GM21447 (cell line): ENCODE results near the gene BET1.

Experiments used
- ATAC-seq: cut with Tn5 transposase; IDR thresholded peaks from one replicate; pipeline ENCODE4 v1.9.1; 2021; ENCODE audit not compliant: unreplicated experiment

Gene BET1

GRCh38 chr7:93958651-93959050, 45.5 kb downstream of the BET1 start:
- no peak for ATAC-seq

- no peak for ATAC-seq
Observed at GRCh38 chr7:93958216-93958615, 45.9 kb downstream of the BET1 start.

GRCh38 chr7:93957767-93958166, 46.4 kb downstream of the BET1 start:
- peak; percentile 59 for ATAC-seq

- ATAC-seq = peak; percentile 87
Observed at GRCh38 chr7:93955304-93955703, 48.9 kb downstream of the BET1 start.

- ATAC-seq = no peak
Observed at GRCh38 chr7:93949423-93949822, 54.7 kb downstream of the BET1 start.

GRCh38 chr7:93948873-93949272, 55.3 kb downstream of the BET1 start:
- ATAC-seq = no peak

- no peak for ATAC-seq
Observed at GRCh38 chr7:93948106-93948505, 56.0 kb downstream of the BET1 start.

GRCh38 chr7:93945756-93946535, 58.2 kb downstream of the BET1 start:
- ATAC-seq = no peak

GRCh38 chr7:93945083-93945482, 59.1 kb downstream of the BET1 start:
- no peak for ATAC-seq

GRCh38 chr7:93944673-93945072, 59.5 kb downstream of the BET1 start:
- ATAC-seq = no peak

- ATAC-seq = no peak
Observed at GRCh38 chr7:93943816-93944540, 60.2 kb downstream of the BET1 start.
